ENCODE data around the gene ITPR1.

ITPR1 gene

GRCh38 chr3:4765212-4765611 is 272.1 kb downstream of the ITPR1 start:
- DNase-seq = no peak

DNA sequence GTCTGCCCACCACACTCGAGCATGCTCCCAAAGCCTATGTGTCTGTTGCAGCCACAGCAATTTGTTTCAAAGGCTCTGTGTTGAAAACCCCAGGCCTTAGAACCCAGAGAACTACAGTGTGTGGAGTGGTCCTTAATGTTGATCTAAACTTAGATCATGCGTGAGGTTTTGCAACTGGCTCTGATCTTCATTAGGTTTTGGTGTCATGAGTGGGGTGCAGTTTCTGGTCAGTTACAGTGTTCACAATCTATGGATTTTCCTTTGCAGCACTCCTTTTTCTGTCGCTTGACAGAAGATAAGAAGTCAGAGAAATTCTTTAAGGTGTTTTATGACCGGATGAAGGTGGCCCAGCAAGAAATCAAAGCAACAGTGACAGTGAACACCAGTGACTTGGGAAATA is 273.1 kb downstream of the ITPR1 start:
- DNase-seq = no peak

GRCh38 chr3:4766716-4767499 is 273.8 kb downstream of the ITPR1 start:
- no peak for DNase-seq

- DNase-seq = no peak
Observed at GRCh38 chr3:4768021-4768420, 274.9 kb downstream of the ITPR1 start.

- no peak for DNase-seq
Observed at GRCh38 chr3:4768521-4768920, 275.4 kb downstream of the ITPR1 start.

DNA sequence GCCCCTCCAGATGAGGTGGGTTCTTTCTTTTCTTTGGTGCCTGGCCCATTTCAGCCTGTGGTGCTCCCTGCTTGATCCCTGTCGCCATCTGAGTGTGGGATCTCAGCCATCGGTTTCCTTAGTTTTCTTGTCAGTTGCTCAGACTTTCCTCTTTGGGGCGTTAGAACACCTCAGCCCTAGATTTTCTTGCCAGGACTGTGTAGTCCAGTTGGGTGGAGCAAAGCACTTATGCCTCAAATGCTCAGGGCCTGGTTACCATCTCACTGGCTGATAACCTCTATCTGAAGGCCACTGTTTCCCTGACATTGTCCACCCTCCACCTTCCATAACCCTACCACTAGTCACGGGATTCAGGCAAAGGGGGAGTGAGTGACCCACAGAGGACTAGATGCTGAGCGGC is 277.4 kb downstream of the ITPR1 start:
- no peak for DNase-seq

- DNase-seq = no peak
Observed at GRCh38 chr3:4771243-4771642, 278.1 kb downstream of the ITPR1 start.

- DNase-seq = no peak
Observed at GRCh38 chr3:4772171-4772804, 279.1 kb downstream of the ITPR1 start.

- DNase-seq = no peak
Observed at GRCh38 chr3:4772858-4773257, 279.7 kb downstream of the ITPR1 start.

GRCh38 chr3:4773583-4773982 is 280.4 kb downstream of the ITPR1 start:
- no peak for DNase-seq

- DNase-seq = no peak
Observed at GRCh38 chr3:4774531-4774930, 281.4 kb downstream of the ITPR1 start.

GRCh38 chr3:4776399-4776979 is 283.3 kb downstream of the ITPR1 start:
- DNase-seq = no peak

DNA sequence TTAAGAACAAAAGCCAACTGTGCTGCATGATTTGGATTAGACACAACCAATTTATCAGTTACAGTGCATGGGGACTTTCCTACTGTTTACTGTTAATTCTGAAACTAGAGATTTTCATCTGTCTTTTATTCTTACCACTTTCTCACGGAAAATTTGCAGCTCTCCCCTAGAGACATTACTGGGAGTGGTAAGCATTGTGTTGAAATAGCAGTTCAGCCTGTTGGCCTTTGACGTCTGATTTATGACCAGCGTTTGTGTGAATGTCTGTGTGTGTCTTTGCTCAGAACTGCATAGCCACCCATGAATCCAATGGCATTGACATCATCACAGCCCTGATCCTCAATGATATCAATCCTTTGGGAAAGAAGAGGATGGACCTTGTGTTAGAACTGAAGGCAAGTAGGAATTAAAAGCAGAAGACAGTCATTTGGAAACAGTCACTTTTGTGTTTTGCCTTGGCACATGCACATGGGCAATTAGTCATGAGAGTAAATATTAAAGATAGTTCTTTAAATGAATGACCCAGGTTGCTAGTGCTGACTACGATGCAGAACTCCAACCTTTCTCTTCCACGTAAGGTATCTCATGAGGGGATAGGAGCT is 283.9 kb downstream of the ITPR1 start:
- no peak for DNase-seq

- DNase-seq = no peak
Observed at GRCh38 chr3:4778119-4778518, 285.0 kb downstream of the ITPR1 start.

DNA sequence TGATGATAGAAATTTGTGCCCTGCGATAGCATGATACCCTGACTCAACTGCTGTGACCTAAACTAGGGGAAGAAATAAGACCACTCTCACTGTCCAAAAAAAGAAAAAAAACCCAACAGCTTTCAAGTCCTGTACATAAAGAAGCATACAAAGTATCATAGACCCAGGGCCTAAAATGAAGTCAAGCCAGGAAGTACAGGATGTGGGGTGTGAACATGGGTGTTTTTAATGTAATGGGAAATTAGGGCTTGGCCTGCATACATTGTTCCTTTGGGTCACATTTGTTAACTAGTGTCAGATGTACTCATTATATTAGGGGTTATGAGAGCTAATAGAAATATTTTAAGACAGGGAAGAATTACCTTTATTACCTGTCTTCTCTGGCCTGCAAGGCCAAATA is 285.6 kb downstream of the ITPR1 start:
- DNase-seq = no peak

- no peak for DNase-seq
Observed at GRCh38 chr3:4780545-4780957, 287.4 kb downstream of the ITPR1 start.

DNA sequence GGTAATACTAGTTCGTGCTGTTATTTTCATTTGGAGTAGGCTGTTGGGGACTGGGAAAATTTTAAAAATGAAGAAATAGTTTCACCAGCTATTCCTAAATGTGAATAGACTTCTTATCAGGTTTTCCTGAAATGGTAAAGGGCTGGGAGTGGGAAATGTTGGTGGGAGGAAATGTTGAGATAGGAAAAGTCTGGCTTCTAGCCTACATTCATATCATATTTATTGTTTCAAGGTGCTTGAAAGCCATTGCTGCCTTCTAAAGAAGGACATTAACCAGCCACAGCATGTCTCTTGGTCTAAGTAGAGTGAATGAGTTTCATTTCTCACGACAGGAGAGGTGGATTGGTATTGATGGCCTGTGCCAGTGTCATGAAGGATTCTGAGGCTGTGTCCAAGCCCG is 288.9 kb downstream of the ITPR1 start:
- no peak for DNase-seq

DNA sequence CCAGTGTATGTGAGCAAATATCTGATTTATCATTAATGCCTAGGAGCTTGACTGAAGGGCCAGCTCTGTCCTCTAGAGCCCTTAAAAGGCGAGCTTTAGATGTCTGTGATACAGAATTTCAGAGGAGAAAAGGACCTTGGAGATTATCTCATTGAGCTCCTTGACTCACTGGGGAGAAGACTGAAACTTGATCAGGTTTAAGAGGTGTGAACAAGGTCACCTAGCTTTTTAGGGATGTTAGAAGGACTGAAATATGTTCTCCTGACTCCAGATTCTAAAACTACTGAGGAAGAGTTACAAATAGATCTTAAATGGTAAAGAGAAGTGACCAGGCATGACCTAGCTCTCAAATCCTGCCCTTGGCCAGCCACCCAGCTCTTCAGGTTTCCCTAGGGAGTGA is 292.4 kb downstream of the ITPR1 start:
- no peak for DNase-seq

DNA sequence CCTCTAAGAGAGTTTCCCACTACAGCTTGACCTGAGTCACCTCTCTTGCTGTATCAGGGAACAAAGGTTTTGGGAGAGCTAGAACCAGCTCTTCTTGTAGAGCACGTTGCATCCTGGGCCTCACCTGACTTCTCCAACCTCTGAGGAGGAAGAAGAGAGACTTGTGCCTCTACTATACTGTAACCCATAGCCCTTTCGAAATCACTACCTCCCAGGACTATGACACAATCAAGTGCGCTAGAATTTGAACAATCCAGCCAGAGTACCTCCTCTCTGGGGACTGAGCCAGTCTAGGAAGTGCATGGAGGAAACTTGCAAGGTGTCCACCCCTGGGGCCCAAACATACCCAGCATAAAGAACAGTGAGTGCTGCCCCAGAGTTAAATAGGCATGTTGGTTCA is 293.3 kb downstream of the ITPR1 start:
- no peak for DNase-seq

DNA sequence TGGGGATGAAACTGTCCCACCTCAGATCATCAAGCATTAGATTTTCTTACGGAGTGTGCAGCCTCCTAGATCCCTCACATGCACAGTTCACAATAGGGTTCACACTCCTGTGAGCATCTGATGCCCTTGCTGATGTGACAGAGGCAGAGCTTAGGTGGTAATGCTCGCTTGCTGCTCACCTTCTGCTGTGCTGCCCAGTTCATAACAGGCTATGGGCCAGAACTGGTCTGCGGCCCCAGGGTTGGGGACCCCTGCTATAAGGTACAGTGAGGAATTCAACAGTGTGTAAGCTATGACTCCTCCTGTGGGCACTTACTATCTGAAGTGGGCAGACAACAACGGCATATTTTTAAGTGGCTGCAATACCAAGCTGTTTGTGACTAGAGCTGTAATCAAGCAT is 298.2 kb downstream of the ITPR1 start:
- no peak for DNase-seq

DNA sequence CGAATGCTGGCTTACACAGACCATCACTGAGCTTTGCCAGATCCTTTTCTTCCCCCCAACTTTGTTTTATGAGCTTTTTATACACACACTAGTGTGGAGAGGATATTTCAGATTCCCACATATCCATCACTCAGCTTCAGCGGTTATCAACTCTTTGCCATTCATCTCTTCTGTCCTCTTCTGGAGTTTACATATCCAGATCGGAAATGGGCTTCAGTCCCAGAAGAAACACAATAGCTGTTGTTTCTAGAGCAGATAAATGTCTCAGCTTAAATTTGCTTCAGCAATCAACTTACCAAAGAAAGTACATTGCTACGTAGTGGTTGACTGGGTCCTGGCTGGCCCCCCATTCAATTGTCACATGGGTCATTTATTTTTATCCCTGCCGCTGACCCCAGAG is 300.2 kb downstream of the ITPR1 start:
- DNase-seq = no peak

- DNase-seq = no peak
Observed at GRCh38 chr3:4794331-4794730, 301.2 kb downstream of the ITPR1 start.

DNA sequence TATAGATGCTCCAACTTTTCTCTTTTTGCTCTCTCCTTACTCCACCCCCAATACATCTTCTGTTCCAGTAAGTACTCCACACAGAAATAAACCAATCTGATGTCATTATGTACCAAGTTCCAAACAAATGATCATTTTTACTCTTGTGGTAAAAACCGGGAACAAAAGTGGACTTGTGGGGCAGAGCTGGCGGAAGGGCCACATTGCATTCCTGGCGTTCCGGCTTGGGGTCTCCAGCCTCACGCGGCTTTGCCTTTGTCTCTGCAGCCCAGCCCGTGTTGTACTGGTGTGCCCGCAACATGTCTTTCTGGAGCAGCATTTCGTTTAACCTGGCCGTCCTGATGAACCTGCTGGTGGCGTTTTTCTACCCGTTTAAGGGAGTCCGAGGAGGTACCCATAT is 301.6 kb downstream of the ITPR1 start:
- DNase-seq = no peak

GRCh38 chr3:4795905-4796304 is 302.8 kb downstream of the ITPR1 start:
- no peak for DNase-seq
